H7 (cell line): ENCODE data around the gene DNAJB5. TPM values are rescaled to one million over a fixed set of nuclear protein-coding genes. Genes with fewer than 3 reads are reported as not detected.

ENCODE experiments used
- DNase-seq: peaks from one replicate; pipeline ENCODE4 v3.0.0; 2012
- H3K27me3 ChIP-seq: 2 replicates; pipeline ENCODE4 v1.6.0; 2011; ENCODE audit warnings: mild to moderate bottlenecking, low read length; ENCODE audit not compliant: control insufficient read depth, insufficient read depth
- H3K36me3 ChIP-seq: replicated peaks from 2 replicates; pipeline ENCODE4 v1.5.1; 2011; ENCODE audit warnings: low read length; ENCODE audit not compliant: control insufficient read depth, insufficient read depth
- H3K4me3 ChIP-seq: 2 replicates; pipeline ENCODE4 v1.5.1; 2011; ENCODE audit warnings: low read depth, mild to moderate bottlenecking, control low read depth, low read length, moderate library complexity; ENCODE audit not compliant: insufficient read depth
- total RNA-seq: library from RNA; depleted of rRNA; stranded (reverse); fragments of >200 nt; shearing (Covaris generic); gene quantifications from 2 replicates; pipeline ENCODE4 v1.2.3, GENCODE V29; 2014

Gene DNAJB5
- total RNA-seq, 1 experiment from 2014 or later = 51.2 TPM

DNA sequence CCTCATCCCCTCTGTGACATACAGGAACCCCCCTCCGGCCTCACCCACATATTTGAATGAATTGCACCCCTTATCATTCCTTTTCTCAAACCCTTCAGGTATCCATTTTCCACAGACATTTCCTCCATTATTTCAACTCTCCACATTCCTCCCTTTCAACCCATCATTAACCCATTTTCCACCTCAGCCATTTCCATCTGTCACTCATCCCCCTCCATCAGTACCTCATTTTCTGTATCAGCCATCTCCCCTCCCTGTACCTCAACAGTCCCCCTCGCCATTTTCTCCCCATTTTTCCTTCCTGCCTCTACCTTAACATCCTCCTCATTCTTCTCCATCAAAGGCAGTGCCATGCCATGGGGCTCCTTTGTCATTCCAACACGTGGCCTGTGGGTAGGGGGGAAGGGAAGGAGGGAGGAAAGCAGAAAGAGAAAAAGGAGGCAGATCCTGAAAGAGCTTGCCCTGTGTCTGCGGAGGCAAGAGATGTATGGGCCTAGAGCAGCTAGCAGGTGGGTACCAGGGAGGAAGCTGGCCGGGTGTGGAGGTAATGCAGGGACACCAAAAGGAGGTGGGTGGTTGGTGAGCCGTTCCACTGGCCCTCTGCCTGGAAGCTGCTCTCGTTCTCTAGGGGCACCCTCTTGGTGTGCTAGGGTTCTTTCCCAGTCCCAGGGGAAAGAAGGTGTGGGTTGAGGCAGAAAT is 1.5 kb downstream of the DNAJB5 start:
- peak; percentile 60 for DNase-seq
- no peaks in the 10 kb centered on the region for H3K27me3 ChIP-seq
- H3K36me3 ChIP-seq = peaks cover 12% of the 10 kb centered on the region
- H3K4me3 ChIP-seq = peak overlapping the region; percentile 86

GRCh38 chr9:34991607-34992375 is 2.2 kb downstream of the DNAJB5 start:
- Histone ChIP-seq H3K36me3 (peaks cover 18% of the 10 kb centered on the region), H3K27me3 (no peaks in the 10 kb centered on the region), H3K4me3 (peak overlapping the region; percentile 31)
- peak; percentile 78 for DNase-seq

- H3K27me3 ChIP-seq = no peaks in the 10 kb centered on the region
- H3K4me3 ChIP-seq = no peak overlapping the region
- peaks cover 24% of the 10 kb centered on the region for H3K36me3 ChIP-seq
- DNase-seq = peak; percentile 45
Measured at GRCh38 chr9:34992376-34992951, 2.9 kb downstream of the DNAJB5 start.

- H3K36me3 ChIP-seq = peaks cover 28% of the 10 kb centered on the region
- no peaks in the 10 kb centered on the region for H3K27me3 ChIP-seq
- DNase-seq = peak; percentile 76
- H3K4me3 ChIP-seq = no peak overlapping the region
Measured at GRCh38 chr9:34993502-34994259, 4.1 kb downstream of the DNAJB5 start.

- DNase-seq = peak; percentile 87
- Histone ChIP-seq H3K27me3 (no peaks in the 10 kb centered on the region), H3K36me3 (peaks cover 28% of the 10 kb centered on the region), H3K4me3 (no peak overlapping the region)
Measured at GRCh38 chr9:34994260-34994899, 4.8 kb downstream of the DNAJB5 start.

DNA sequence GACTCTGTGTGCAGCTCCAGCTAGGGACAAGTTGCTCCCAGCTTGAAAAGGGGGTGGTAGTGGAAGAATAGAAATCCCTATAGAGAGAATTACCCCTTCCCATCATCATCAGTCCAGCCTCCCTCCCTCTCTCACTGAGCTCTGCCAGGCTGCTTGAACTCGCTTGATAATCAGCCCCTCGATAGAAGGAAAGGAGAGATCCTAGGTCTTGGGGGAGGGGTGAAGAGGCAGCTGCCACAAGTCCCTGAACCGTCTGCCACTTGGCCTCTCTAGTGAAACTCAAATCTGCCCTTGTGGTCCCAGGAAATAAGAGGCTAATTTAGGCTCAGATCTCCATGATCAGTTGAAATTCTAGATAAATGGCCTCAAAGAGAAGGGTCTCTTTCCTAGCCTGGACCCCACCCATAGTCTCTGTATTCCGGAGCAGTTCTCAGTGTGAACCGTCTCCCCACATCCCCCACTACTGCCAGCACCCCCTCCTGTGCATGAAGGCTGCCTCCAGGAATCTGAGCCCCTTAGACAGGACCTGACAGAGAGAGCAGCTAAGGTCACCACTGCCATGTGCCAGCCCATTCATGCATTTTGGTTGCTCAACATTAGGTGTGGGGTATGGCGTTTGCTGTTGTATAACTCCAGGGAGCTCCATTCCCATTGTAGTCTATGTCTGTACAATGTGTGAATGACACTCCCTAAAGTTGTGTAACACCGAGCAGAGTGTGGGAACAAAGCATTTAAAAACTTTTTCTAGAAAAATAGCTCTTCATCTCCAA is 5.5 kb downstream of the DNAJB5 start:
- Histone ChIP-seq H3K36me3 (peaks cover 28% of the 10 kb centered on the region), H3K4me3 (no peak overlapping the region), H3K27me3 (no peaks in the 10 kb centered on the region)
- DNase-seq = peak; percentile 20

DNA sequence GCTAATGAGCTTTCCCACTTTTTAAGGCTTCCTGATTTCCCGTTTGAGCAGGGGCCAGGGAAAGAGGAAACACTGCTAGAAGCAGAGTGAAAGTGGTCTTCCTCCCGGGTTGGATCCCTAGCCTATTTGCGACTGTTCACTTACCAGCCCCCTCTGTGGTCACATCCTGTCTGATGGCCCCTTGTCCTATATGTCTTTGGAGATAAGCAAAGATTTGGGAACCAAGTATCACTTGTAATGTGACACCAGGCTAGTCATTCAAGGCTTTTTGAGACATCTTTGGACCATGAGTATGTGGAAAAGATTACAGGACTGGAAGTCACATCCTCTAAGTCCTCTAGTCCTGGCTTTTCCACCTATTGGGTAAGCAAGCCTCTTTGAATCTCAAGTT is 6.1 kb downstream of the DNAJB5 start:
- H3K4me3 ChIP-seq = no peak overlapping the region
- peaks cover 28% of the 10 kb centered on the region for H3K36me3 ChIP-seq
- H3K27me3 ChIP-seq = no peaks in the 10 kb centered on the region
- peak; percentile 4 for DNase-seq

DNA sequence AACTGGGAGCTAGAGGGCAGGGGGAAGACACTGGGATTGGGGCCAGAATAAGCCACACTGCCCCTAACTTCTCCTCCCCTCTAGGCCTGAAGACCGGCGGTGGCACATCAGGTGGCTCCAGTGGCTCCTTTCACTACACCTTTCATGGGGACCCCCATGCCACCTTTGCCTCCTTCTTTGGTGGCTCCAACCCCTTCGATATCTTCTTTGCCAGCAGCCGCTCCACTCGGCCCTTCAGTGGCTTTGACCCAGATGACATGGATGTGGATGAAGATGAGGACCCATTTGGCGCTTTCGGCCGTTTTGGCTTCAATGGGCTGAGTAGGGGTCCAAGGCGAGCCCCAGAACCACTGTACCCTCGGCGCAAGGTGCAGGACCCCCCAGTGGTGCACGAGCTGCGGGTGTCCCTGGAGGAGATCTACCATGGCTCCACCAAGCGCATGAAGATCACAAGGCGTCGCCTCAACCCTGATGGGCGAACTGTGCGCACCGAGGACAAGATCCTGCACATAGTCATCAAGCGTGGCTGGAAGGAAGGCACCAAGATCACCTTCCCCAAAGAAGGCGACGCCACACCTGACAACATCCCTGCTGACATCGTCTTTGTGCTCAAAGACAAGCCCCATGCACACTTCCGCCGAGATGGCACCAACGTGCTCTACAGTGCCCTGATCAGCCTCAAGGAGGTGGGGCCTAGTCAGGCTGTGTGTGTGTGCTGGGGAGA is 6.8 kb downstream of the DNAJB5 start:
- Histone ChIP-seq H3K36me3 (peaks cover 28% of the 10 kb centered on the region), H3K27me3 (no peaks in the 10 kb centered on the region), H3K4me3 (no peak overlapping the region)
- DNase-seq = peak; percentile 7

GRCh38 chr9:34996905-34997279 is 7.3 kb downstream of the DNAJB5 start:
- Histone ChIP-seq H3K4me3 (no peak overlapping the region), H3K36me3 (peaks cover 28% of the 10 kb centered on the region)

DNA sequence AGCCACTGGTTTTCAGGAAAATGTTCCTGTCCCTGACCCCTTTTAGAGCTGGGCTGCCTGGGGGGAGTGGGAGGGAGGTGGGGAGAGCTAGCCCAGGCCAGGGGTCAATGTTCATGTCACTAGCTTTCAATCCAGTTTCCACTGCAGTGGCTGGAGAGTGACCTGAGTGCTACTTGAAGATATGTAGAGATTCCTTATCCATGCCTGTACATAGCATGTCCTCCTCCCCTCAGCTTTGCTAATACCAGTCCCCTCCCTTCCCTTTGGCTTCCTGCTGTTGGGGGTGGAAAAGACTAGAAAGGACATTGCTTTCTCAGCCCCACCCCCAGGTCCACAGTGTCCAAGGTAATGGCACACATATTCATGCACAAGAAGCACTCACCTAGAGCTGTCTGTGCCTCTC is 7.8 kb downstream of the DNAJB5 start:
- Histone ChIP-seq H3K4me3 (no peak overlapping the region), H3K36me3 (peaks cover 28% of the 10 kb centered on the region), H3K27me3 (no peaks in the 10 kb centered on the region)
- no peak for DNase-seq

More at GRCh38 chr9:34996905-34997279, 7.3 kb downstream of the DNAJB5 start:
- peak; percentile 1 for DNase-seq
- H3K27me3 ChIP-seq = no peaks in the 10 kb centered on the region

- Histone ChIP-seq H3K36me3 (peaks cover 28% of the 10 kb centered on the region), H3K27me3 (no peaks in the 10 kb centered on the region), H3K4me3 (no peak overlapping the region)
- peak; percentile 1 for DNase-seq
Measured at GRCh38 chr9:34998266-34998665, 8.7 kb downstream of the DNAJB5 start.

DNA sequence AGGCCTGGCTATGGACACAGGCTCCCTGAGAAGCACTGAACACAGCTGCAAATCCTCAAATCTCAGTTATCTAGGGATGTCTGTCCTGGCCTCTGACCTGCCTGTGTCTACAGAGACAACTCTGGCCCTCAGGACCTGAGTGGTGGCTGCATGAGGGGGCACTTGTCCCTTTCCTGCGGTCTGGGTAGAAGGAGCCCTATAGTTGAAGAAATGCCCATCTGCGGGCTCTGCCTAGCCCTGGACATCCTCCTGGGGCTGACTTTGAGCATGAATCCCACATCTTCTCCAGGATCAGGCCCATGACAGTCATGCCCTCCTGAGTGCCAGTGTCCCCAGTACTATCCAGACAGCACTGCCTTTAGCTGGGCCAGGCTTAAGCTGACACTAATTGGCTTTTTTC is 10.0 kb downstream of the DNAJB5 start:
- DNase-seq = no peak
- Histone ChIP-seq H3K36me3 (peaks cover 28% of the 10 kb centered on the region), H3K27me3 (no peaks in the 10 kb centered on the region), H3K4me3 (no peak overlapping the region)
